Stimulated activated CD4-positive, alpha-beta T cell treated with anti-CD3 and anti-CD28 coated beads, Interleukin-12 subunit alpha, Interleukin-12 subunit beta, amount 100 ng/mL, for 4 hours (primary cell): ENCODE results near the gene LRP1B.

ENCODE experiments used
- DNase-seq: peaks from one replicate; pipeline ENCODE4 v3.0.0-alpha.2; 2020

Gene LRP1B

GRCh38 chr2:141557329-141558095, 573.3 kb downstream of the LRP1B start:
- no peak for DNase-seq

- DNase-seq, result no peak
Observed at GRCh38 chr2:141555876-141556470, 574.8 kb downstream of the LRP1B start.

GRCh38 chr2:141554810-141555209, 576.0 kb downstream of the LRP1B start:
- no peak for DNase-seq

GRCh38 chr2:141534666-141535362, 596.0 kb downstream of the LRP1B start:
- DNase-seq, result no peak

- no peak for DNase-seq
Observed at GRCh38 chr2:141529659-141530058, 601.2 kb downstream of the LRP1B start.

GRCh38 chr2:141528990-141529389, 601.8 kb downstream of the LRP1B start:
- no peak for DNase-seq

GRCh38 chr2:141526760-141527159, 604.1 kb downstream of the LRP1B start:
- DNase-seq, result no peak

GRCh38 chr2:141524777-141525176, 606.0 kb downstream of the LRP1B start:
- no peak for DNase-seq

- no peak for DNase-seq
Observed at GRCh38 chr2:141523199-141523598, 607.6 kb downstream of the LRP1B start.

GRCh38 chr2:141522702-141523101, 608.1 kb downstream of the LRP1B start:
- no peak for DNase-seq

- DNase-seq, result no peak
Observed at GRCh38 chr2:141522048-141522447, 608.8 kb downstream of the LRP1B start.

GRCh38 chr2:141519906-141520305, 610.9 kb downstream of the LRP1B start:
- DNase-seq, result no peak

GRCh38 chr2:141517852-141518421, 612.9 kb downstream of the LRP1B start:
- DNase-seq, result no peak

- DNase-seq, result no peak
Observed at GRCh38 chr2:141517180-141517851, 613.5 kb downstream of the LRP1B start.

GRCh38 chr2:141515931-141516330, 614.9 kb downstream of the LRP1B start:
- no peak for DNase-seq

- DNase-seq, result no peak
Observed at GRCh38 chr2:141513853-141514252, 617.0 kb downstream of the LRP1B start.

- DNase-seq, result no peak
Observed at GRCh38 chr2:141508806-141509595, 621.8 kb downstream of the LRP1B start.

- no peak for DNase-seq
Observed at GRCh38 chr2:141508086-141508752, 622.6 kb downstream of the LRP1B start.

GRCh38 chr2:141506135-141506534, 624.7 kb downstream of the LRP1B start:
- no peak for DNase-seq

- DNase-seq, result no peak
Observed at GRCh38 chr2:141501752-141502151, 629.1 kb downstream of the LRP1B start.

GRCh38 chr2:141499123-141499522, 631.7 kb downstream of the LRP1B start:
- DNase-seq, result no peak

GRCh38 chr2:141498561-141498960, 632.3 kb downstream of the LRP1B start:
- no peak for DNase-seq
